Left renal cortex interstitium (tissue), 4 donors: ENCODE results near the gene SBF2. TPM values are rescaled to one million over a fixed set of nuclear protein-coding genes. Genes with fewer than 3 reads are reported as not detected.
"Not testable (repeated sequence)": the region's sequence is repeated elsewhere in the genome, so short reads cannot be mapped to it uniquely, and the experiment has no call there.

Experiments
- DNase-seq, 4 donors: peaks; one replicate each; pipeline ENCODE4 v3.0.0-alpha.2; 2013; ENCODE audit warnings: low read depth in 4 of 4, low spot score in 2 of 4, missing footprints in 1 of 4
- polyA plus RNA-seq, 4 donors: library from polyadenylated mRNA; unstranded; fragments of 120-200 nt; gene quantifications; one replicate each; pipeline ENCODE4 v1.2.1, GENCODE V29; 2013; ENCODE audit not compliant: insufficient read length in 4 of 4

Gene SBF2
- polyA plus RNA-seq, 4 donors = 41.7 to 58.7 (median 52.8) TPM

DNA sequence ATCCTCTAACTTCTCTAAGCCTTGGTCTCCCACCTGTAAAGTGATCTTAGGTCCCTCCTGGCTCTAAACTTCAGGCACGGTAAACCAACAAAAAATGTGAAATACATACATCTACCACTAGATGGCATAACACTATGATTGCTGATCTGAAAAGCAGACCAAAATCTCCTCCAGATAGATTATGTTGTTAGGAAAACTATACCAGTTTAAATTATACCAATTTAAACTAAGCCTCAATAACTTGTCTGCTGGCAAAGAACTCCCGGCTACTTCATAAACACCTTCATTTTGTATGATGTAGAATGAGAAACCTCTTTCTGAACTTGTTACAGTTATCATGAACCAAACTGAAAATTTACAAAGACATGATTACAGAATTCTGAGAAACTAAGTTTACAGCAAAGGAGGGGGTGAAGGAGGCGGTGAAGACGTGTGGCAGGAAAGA lies 85.9 kb downstream of the SBF2 start:
- peak in 3 of 4 donors; percentile 19 to 34 (median 25) for DNase-seq

DNA sequence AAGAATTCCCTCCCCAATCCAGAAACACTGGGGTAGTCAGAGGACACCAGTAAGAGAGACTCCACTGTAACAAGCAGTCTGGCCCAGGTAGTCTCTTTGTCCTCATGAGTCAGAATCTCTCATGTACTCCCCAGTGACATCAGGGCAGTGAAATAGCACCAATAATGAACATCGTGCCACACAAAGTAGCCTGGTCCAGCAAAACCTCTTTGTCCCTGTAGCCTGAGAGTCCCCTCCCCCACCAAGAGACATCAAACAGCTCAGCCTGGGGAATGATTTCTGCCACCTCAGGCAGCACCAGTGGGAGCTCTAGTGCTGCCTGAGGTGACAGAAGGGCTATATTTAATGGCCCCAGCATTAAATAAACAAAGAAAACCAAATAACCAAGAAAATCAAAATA lies 88.1 kb downstream of the SBF2 start:
- DNase-seq = peak in 1 of 4 donors; percentile 18

DNA sequence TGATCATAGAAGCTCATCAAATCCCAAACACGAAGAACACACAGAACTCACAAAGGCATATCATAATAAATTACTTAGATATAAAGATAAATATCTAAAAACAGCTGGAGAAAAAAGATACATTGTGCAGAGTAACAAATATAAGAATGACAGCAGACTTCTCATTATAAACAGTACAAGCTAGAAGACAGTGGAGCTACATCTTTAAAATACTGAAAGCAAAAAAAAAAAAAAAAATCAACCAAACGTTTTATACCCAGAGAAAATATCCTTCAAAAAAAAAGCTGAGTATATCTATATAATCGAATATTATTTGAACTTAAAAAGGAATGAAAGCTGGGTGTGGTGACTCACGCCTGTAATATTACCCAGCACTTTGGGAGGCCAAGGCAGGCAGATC lies 90.0 kb downstream of the SBF2 start:
- DNase-seq = no peak

DNA sequence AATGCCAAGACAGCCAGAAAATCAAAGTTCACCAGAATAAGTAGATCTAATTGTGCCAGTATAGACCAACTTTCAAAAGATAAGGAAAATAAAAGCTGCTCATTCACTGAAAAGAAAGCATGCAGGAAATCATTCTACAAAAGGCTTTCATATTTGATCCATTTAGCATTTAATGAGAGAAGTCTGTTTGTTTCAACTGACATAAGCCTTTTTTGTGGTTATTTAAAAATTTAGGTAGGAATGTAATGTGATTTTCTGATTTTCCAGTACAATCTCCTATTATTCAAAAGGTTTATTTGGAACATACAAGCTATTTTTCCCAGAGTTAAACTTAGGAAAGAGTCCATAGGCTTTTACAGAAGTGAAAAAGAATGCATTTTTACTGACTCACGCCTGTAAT lies 92.7 kb downstream of the SBF2 start:
- DNase-seq = no peak

DNA sequence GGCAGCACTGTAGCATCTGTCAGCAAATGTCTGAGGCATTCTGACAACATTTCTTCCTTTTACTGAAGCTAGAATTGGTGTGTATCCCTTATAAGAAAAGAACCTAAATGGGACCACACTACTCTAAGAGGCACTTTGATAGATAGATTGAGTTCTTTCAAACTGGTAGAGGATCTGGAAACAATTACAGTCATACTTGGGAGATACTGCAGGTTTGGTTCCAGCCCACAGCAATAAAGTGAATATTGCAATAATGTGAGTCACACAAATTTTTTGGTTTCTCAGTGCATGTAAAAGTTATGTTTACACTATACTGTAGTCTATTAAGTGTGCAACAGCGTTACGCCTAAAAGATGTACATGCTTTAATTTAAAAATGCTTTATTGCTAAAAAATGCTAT lies 96.9 kb downstream of the SBF2 start:
- DNase-seq = no peak

DNA sequence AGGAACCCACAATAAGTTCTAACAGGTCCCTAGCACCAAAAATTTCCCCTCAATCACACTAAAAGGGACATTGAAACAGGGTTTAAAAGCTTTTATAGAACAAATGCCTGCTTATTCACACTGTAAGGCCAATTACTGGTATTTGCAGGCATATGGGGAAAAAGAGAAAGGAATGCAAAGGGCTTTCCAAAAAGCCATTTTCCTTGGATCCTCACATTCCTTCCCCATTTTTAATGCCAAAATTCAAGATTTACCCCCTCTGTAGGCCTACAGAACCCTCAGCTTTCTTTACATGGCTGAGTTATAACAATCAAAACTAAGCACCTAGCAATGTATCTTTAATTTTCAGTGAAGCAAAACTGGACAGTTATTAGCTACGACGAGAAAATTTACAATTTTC lies 102.0 kb downstream of the SBF2 start:
- no peak for DNase-seq

DNA sequence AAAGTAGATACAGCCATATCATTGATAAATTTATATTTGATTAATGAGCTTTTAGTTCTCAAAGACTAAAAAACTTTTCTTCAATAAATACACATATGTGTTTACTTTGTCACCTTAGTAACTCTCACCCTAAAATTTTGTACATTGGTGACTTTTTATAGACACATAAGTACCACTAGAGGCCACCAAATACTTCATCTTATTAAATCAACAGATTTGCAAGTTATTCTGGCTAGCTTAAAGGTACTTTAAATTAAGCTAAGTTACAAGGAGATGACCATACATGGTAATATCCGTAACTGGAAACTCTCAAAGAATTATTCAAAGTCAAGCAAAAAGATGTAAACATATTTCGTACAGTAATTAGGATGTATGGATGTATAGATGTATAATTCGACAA lies 112.2 kb downstream of the SBF2 start:
- no peak for DNase-seq

DNA sequence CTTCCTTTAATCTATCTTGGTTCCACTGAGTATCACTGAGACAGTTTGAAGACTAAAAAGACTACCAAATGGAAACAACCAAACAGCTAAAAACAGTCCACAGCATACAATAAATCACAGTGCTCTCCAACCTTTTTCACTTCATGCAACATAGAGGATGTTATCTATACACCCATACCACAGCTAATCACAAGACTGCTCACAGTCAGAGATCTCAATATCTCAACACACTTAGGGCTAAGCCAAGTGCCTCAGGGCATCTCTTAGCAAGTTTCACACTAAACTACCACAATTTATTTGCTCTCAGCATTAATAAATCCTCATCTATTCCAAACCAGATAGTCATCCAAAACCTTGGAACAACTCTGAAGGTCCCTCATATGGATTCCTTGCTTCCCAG lies 129.4 kb downstream of the SBF2 start:
- no peak for DNase-seq

- no peak for DNase-seq
Observed at GRCh38 chr11:10162222-10162621, 131.8 kb downstream of the SBF2 start.

- DNase-seq = no peak
Observed at GRCh38 chr11:10160350-10160749, 133.7 kb downstream of the SBF2 start.

DNA sequence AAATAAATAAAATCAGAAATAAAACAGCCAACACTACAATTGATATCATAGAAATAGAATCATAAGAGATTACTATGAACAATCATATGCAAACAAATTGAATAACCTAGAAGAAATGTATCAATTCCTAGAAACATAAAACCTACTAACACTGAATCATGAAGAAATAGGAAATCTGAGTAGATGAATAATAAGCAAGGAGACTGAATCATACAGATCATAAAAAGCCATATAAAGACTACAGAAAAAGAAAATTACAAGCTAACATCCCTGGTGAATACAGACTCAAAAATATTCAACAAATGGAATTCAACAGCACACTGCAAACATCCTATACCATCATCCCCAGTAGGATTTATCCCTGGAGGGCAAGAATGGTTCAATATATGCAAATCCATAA lies 135.6 kb downstream of the SBF2 start:
- no peak for DNase-seq

GRCh38 chr11:10155793-10156490 lies 138.1 kb downstream of the SBF2 start:
- DNase-seq = no peak

DNA sequence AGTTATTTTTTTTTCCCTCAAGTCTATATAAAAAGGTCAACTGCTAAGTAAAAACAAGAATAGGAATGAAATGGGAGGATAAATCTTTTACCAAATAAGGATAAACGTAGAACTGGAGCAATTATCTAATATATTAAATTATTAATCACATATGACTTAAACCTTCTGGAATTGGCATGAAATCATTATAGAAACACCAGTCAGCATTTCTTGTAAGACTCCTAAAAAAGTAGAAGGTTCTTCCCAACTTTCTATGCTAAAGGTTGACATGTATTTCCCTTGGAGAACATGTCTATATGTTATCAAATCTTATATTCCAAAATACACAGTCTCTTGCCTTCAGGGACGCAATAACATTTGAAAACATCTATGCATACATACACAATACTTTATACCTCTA lies 143.2 kb downstream of the SBF2 start:
- no peak for DNase-seq

GRCh38 chr11:10149553-10149952 lies 144.5 kb downstream of the SBF2 start:
- DNase-seq = no peak

DNA sequence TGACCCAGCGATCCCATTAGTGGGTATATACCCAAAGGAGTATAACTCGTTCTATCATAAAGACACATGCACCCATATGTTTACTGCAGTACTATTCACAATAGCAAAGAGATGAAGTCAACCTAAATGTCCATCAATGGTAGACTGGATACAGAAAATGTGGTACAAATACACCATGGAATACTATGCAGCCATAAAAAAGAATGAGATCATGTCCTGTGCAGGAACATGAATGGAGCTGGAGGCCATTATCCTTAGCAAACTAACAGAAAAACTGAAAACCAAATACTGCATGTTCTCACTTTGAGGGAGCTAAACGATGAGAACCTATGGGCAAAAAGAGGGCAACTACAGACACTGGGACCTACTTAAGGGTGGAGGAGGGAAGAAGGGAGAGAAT lies 146.8 kb downstream of the SBF2 start:
- no peak for DNase-seq

GRCh38 chr11:10144954-10145353 lies 149.1 kb downstream of the SBF2 start:
- DNase-seq = no peak

DNA sequence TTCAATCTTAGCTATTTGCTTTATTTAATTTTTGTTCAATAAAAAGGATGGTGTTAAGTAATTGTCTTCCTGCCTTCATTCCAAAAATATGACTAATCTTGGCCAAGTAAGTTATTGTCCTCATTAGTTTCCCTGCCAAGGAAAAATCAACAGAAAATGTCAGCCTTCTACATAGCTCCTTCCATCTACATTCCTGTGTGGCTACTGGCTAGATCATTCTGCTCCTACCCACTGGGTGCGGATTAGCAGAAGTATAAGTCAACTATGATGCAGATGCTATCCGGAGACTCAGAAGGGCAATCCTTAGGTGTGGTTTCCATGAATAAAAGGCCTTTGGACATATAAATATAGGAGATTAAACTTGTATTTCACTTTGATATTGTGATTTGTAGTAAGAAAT lies 154.4 kb downstream of the SBF2 start:
- no peak for DNase-seq

DNA sequence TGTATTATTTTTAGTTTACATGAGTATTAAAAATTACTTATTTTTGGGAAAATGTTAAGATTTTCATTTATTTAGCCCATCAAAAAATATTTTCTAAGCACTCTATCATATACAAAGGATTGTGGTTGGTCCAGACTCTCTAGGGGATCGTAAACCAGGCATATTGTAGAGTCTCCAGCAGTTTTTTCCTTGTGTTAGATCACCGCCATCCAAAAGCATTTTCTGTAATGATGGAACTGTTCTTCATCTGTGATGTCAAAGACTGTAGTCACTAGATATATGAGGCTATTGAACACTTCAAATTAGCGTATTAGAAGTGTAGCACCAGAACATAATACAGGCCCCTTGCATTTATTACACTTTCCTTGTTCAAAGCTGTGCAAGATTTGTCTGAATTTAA lies 154.9 kb downstream of the SBF2 start:
- DNase-seq = no peak

DNA sequence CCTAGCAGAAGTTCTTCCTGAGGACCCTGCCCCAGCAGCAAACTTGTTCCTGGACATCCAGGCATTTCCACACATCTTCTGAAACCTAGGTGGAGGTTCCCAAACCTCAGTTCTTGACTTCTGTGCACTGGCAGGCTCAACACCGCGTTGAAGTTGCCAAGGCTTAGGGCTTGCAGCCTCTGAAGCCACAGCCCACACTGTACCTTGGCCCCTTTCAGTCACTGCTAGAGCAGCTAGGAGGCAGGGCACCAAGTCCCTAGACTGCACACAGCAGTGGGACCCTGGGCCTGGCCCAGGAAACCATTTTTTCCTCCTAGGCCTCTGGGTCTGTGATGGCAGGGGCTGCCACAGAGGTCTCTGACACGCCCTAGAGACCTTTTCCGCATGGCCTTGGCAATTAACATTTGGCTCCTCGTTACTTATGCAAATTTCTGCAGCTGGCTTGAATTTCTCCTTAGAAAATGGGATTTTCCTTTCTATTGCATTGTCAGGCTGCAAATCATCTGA lies 159.0 kb downstream of the SBF2 start:
- DNase-seq = no peak

DNA sequence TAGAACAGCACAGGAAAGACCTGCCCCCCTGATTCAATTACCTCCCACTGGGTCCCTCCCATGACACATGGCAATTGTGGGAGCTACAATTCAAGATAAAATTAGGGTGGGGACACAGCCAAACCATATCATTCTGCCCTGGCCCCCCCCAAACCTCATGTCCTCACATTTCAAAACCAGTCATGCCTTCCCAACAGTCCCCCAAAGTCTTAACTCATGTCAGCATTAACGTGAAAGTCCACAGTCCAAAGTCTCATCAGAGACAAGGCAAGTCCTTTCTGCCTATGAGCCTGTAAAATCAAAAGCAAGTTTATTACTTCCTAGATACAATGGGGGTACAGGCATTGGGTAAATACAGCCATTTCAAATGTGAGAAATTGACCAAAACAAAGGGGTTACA lies 159.8 kb downstream of the SBF2 start:
- not testable (repeated sequence) for DNase-seq

GRCh38 chr11:10133251-10133650 lies 160.8 kb downstream of the SBF2 start:
- not testable (repeated sequence) for DNase-seq

- no peak for DNase-seq
Observed at GRCh38 chr11:10130875-10131274, 163.1 kb downstream of the SBF2 start.

DNA sequence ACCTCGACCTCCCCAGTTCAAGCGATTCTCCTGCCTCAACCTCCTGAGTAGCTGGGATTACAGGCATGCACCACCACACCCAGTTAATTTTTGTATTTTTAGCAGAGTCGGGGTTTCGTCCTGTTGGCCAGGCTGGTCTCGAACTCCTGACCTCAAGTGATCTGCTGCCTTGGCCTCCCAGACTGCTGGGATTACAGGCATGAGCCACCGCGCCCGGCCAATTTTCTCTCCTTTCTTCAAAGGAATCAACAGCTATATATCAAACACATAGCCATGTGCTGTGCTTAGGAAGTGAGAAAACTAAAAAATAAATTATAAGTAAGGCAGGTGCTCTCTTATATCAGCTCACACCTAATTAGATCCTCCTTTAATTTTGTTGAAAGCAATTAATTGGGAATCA lies 164.8 kb downstream of the SBF2 start:
- DNase-seq = not testable (repeated sequence)
